GM08714 (cell line): ENCODE data around the gene CELA2A.

ENCODE experiments used
- H3K4me3 ChIP-seq: fragments of 200-500 bp; sonication (Bioruptor generic); 2 replicates; pipeline ENCODE4 v1.5.1; 2014; ENCODE audit warnings: mild to moderate bottlenecking, low read length, inconsistent platforms
- ZNF274 ChIP-seq: IDR thresholded peaks from 2 replicates; pipeline ENCODE4 v1.6.1; 2012; ENCODE audit warnings: mild to moderate bottlenecking, low read depth, low read length

The CELA2A gene

GRCh38 chr1:15456313-15456954 is at the start of gene CELA2A:
Gene CELA2A (plus strand): TSS chr1:15456732. CDS start chr1:15456754, 22 bp downstream.
- no peak for TF ChIP-seq ZNF274
- H3K4me3 ChIP-seq: no peak within 1 kb of the TSS

DNA sequence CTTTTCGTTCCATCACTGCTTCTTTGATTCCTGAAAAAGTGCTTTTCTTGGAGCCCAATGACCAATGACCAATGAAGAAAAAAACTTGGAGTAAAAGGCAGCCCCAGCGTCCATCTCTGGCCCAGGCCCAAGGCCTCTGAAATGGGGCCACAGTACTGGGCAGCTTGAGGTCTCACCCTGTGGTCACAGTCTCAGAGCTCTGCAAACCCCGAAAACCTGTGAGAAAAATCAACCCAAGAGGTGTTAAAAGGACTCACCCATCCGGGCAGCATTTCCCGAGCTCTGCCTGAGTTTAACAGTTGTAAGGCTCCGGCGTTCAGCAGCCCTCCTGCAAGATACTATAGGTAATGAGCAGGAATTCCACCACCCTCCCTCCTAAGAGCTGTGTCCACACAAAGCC is 49.0 kb upstream of the CELA2A start:
- no peak overlapping the region for H3K4me3 ChIP-seq

GRCh38 chr1:15408890-15409387 is 47.6 kb upstream of the CELA2A start:
- no peak for TF ChIP-seq ZNF274
- H3K4me3 ChIP-seq: peak overlapping the region; percentile 82; the same call in 1 of the 2 replicates

More for the DNA sequence above, 49.0 kb upstream of the CELA2A start:
- TF ChIP-seq ZNF274: no peak

DNA sequence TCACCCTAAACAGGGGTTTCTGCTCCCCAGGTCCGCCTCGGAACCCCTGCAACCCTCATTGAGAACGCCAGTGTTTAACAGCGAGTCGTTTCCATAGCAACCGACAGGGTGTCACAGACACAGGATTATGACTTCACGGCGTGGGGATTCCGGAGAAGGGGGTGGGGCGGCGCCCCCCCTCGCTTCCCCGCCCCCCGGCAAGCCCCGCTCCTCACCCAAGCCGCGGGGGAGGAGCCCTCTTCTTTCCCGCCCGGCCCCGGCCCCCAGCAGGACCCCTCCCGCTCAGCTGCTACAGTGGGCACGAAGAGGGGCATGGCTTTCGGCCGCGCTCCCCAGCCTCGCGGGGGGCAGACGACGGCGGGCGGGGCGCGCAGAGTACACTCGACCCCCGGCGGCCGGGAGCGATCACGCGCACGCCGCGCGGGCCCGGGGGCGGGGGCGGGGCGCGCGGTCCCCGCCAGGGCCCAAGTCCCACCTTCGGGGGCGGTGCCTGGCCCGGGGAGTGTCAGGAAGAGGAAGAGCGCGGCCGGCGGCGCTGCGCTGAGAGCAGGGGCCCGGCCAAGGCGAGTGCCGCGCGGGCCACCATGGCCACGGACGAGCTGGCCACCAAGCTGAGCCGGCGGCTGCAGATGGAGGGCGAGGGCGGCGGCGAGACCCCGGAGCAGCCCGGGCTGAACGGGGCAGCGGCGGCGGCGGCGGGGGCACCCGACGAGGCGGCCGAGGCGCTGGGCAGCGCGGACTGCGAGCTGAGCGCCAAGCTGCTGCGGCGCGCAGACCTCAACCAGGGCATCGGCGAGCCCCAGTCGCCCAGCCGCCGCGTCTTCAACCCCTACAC is 46.9 kb upstream of the CELA2A start, which contains the start of gene EFHD2:
TSS of gene EFHD2 (plus strand) at position 501 of the 835 bp plus-strand sequence. CDS start at position 585, 84 bp downstream.
- TF ChIP-seq ZNF274: no peak
- H3K4me3 ChIP-seq: peak within 1 kb of the TSS; percentile 82

GRCh38 chr1:15410223-15410883 is 46.2 kb upstream of the CELA2A start:
- peak overlapping the region; percentile 82 for H3K4me3 ChIP-seq
- no peak for TF ChIP-seq ZNF274

- TF ChIP-seq ZNF274: no peak
- peak overlapping the region; percentile 82 for H3K4me3 ChIP-seq
These were observed 45.7 kb upstream of the CELA2A start for GRCh38 chr1:15410884-15411245.

- H3K4me3 ChIP-seq: peak overlapping the region; percentile 82; the same call in 1 of the 2 replicates
- TF ChIP-seq ZNF274: no peak
These were observed 44.9 kb upstream of the CELA2A start for GRCh38 chr1:15411593-15412137.

DNA sequence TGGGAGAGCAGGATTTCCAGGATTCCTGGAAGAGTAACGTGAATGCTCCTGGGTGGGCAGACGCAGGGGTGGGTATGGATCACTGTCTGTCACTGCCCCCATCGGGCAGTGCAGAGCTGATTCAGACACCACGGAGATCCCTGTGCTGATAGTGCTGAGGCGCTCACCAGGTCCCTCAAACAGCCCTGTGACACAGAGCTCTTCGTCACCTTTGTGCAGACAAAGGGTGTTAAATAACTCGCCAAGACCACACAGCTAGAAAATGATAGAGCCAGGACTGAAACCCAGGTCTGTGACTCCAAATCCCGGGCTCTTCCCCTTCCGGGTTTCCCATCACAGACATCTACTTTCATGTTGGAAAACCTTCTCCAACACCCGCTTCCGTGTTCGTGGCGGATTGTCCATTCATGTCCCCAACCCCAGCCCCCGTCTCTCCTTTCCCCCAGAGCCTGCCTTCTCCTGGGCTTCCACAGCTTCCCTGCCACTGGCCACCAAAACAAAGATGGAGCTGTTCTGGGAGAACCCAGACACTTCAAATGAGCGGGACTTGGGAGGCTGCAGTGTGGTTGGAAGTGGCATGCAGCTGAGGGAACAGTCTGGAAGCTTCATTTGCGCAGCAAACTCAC is 44.2 kb upstream of the CELA2A start:
- TF ChIP-seq ZNF274: no peak
- H3K4me3 ChIP-seq: peak overlapping the region; percentile 82; the same call in 1 of the 2 replicates

DNA sequence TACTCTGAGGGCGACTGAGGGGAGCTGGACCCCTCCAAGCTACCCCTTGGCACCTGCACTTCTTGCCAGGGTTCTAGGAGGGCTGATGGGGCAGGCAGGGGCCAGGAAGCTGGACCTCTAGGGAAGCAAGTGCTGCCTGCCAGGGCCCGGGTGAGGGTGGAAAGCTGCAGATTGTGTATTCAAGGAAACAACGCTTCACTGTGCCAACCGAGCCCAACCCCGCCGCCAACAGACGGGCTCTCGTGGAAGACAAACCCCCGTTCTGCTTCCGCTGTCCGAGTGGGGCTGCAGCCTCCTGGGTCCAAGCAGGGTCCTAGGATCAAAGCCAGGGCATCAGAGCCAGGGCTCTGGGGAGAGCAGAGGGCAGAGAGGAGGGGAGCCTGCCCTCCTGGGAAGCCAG is 43.7 kb upstream of the CELA2A start:
- no peak overlapping the region for H3K4me3 ChIP-seq
- TF ChIP-seq ZNF274: no peak

DNA sequence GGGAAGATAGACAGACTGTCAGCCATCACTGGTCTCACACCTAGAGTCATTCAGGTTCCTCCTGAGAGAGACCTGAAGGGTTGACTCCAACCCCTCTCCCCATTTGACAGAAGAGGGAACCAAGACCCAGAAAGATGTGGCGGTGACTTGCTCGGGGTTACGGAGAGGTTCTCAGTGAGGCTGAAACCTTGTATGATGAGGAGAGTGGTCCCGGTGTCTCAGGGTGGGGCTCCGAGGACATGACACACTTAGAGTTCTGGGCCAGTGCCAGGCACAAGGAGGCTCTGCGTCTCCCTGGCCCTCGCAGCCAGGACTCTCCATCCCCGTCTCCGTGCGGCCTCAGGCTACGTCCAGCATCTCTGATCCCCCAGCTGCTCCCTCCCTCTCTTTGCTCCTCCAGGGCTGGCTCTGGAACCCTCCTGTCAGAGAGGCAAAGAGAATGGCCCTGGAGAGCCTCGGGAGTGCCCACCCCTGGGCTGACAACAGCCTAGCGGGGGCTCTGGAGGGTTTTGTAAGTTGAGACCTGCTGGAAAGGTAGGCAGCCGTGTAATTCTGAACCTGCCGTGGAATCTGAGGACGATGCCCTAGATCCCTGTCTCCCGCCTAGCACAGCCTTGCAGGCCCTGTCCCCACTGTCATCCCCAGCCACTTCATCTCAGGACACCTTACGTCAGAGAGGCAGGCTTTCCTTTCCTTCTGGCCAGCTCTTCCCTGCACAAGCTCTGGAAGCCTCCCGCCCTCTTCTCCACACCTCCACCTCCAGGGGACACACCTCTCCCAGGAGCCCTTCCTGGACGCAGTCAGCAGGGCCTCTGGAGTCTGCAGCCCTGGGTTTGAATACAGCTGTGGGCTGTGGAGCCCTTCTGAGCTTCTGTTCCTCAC is 42.7 kb upstream of the CELA2A start:
- no peak for TF ChIP-seq ZNF274
- H3K4me3 ChIP-seq: no peak overlapping the region

DNA sequence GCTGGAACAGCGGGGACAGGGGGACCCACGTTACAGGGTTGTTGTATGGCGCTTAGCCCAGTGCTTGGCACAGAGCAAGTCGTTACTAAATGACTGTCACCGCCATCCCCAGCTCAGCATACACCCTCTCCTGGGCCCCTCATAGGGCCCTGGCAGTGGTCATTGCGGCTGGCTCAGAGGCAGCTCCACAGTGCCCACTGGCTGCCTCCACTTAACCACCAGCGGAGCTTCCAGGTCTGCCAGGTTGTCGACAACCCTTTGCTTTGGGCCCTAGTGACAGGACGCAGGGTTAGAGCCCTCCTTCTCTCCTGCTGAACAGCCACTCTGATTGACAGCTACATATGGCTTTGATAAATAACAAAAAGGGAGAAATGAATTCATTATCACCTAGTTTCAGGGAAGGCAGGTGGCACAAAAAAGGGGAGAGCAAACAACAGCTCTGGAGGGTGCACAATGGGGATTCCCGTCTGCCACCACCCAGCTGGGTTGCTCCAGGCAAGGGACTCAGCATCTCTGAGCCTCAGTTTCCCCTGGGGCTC is 42.0 kb upstream of the CELA2A start:
- no peak for TF ChIP-seq ZNF274
- no peak overlapping the region for H3K4me3 ChIP-seq
